Neural cell (in vitro differentiated cells): ENCODE data around the gene RNF125. TPM values are rescaled to one million over a fixed set of nuclear protein-coding genes. Genes with fewer than 3 reads are reported as not detected.
"Not testable (repeated sequence)": the region's sequence is repeated elsewhere in the genome, so short reads cannot be mapped to it uniquely, and the experiment has no call there.

ENCODE experiments used
- H2AFZ ChIP-seq: fragments of 200-600, 300-800 bp; sonication (generic), shearing (Covaris generic); 2 replicates; pipeline ENCODE4 v1.6.0; 2014; ENCODE audit warnings: low read depth, mild to moderate bottlenecking, antibody characterized with exemption, low read length, moderate library complexity
- H3F3A ChIP-seq: fragments of 200-600 bp; shearing (Covaris generic); 2 replicates; pipeline ENCODE4 v1.6.1; 2016; ENCODE audit warnings: mild to moderate bottlenecking, moderate library complexity, mixed read lengths, antibody characterized with exemption, low read length; ENCODE audit not compliant: insufficient read depth, poor library complexity, severe bottlenecking
- H3K27ac ChIP-seq: fragments of 200-600, 300-800 bp; sonication (generic), shearing (Covaris generic); 2 replicates; pipeline ENCODE4 v1.5.1; 2014; ENCODE audit warnings: mild to moderate bottlenecking, low read length, moderate library complexity
- H3K27me3 ChIP-seq: fragments of 300-800, 200-600 bp; sonication (generic), shearing (Covaris generic); 2 replicates; pipeline ENCODE4 v1.6.0; 2014; ENCODE audit warnings: mild to moderate bottlenecking, low read depth, low read length, moderate library complexity; ENCODE audit not compliant: insufficient read depth
- H3K36me3 ChIP-seq: fragments of 300-800, 200-600 bp; sonication (generic), shearing (Covaris generic); 2 replicates; pipeline ENCODE4 v1.5.1; 2014; ENCODE audit warnings: mild to moderate bottlenecking, antibody characterized with exemption, low read length, moderate library complexity; ENCODE audit not compliant: insufficient read depth
- H3K4me2 ChIP-seq: fragments of 300-800, 200-600 bp; sonication (generic), shearing (Covaris generic); 2 replicates; pipeline ENCODE4 v1.6.0; 2014; ENCODE audit warnings: mild to moderate bottlenecking, low read length
- H3K4me3 ChIP-seq: fragments of 300-800, 200-600 bp; sonication (generic), shearing (Covaris generic); 2 replicates; pipeline ENCODE4 v1.5.1; 2014; ENCODE audit warnings: mild to moderate bottlenecking, low read length, moderate library complexity
- H3K79me2 ChIP-seq: fragments of 200-600 bp; shearing (Covaris generic); replicated peaks from 2 replicates; pipeline ENCODE4 v1.6.0; 2014; ENCODE audit warnings: mild to moderate bottlenecking, low read length, moderate library complexity; ENCODE audit not compliant: insufficient read depth
- H3K9ac ChIP-seq: fragments of 300-800, 200-600 bp; sonication (generic), shearing (Covaris generic); 2 replicates; pipeline ENCODE4 v1.6.1; 2016; ENCODE audit warnings: mild to moderate bottlenecking, low read length, mixed read lengths
- H3K9me2 ChIP-seq: fragments of 200-600 bp; shearing (Covaris generic); 2 replicates; pipeline ENCODE4 v1.6.1; 2016; ENCODE audit warnings: mild to moderate bottlenecking, low read length, mixed read lengths; ENCODE audit not compliant: insufficient read depth
- H3K9me3 ChIP-seq: fragments of 200-600, 300-800 bp; sonication (generic), shearing (Covaris generic); 2 replicates; pipeline ENCODE4 v1.6.1; 2016; ENCODE audit warnings: mild to moderate bottlenecking, mixed run types, low read length, moderate library complexity, mixed read lengths
- H4K20me1 ChIP-seq: fragments of 200-600 bp; shearing (Covaris generic); 2 replicates; pipeline ENCODE4 v1.6.1; 2016; ENCODE audit warnings: mild to moderate bottlenecking, mixed run types; ENCODE audit not compliant: insufficient read depth
- CTCF ChIP-seq: fragments of 450-650 bp; IDR thresholded peaks from 2 replicates; pipeline ENCODE4 v1.5.1; 2014; ENCODE audit warnings: antibody characterized with exemption, mild to moderate bottlenecking, moderate library complexity; ENCODE audit not compliant: poor library complexity, severe bottlenecking
- EP300 ChIP-seq: fragments of 450-650 bp; conservative IDR thresholded peaks from 2 replicates; pipeline ENCODE4 v1.6.1; 2014; ENCODE audit warnings: antibody characterized with exemption, mild to moderate bottlenecking, moderate library complexity; ENCODE audit not compliant: poor library complexity, severe bottlenecking
- EZH2 ChIP-seq: fragments of 200-600, 300-800 bp; shearing (Covaris generic), sonication (generic); IDR thresholded peaks from 2 replicates; pipeline ENCODE4 v1.6.1; 2014; ENCODE audit warnings: antibody characterized with exemption, low read length, borderline replicate concordance, mild to moderate bottlenecking; ENCODE audit not compliant: insufficient read depth, poor library complexity, severe bottlenecking
- MXI1 ChIP-seq: fragments of 450-650 bp; conservative IDR thresholded peaks from 2 replicates; pipeline ENCODE4 v1.6.1; 2014; ENCODE audit warnings: antibody characterized with exemption, mild to moderate bottlenecking; ENCODE audit not compliant: poor library complexity, severe bottlenecking
- POLR2AphosphoS5 ChIP-seq: IDR thresholded peaks from 2 replicates; pipeline ENCODE4 v1.6.1; 2012
- RAD21 ChIP-seq: fragments of 450-650 bp; conservative IDR thresholded peaks from 2 replicates; pipeline ENCODE4 v1.6.1; 2014; ENCODE audit warnings: antibody characterized with exemption, mild to moderate bottlenecking, moderate library complexity
- SMC3 ChIP-seq: fragments of 450-650 bp; conservative IDR thresholded peaks from 2 replicates; pipeline ENCODE4 v1.6.1; 2014; ENCODE audit warnings: antibody characterized with exemption, mild to moderate bottlenecking, moderate library complexity; ENCODE audit not compliant: poor library complexity
- TAF1 ChIP-seq: IDR thresholded peaks from 2 replicates; pipeline ENCODE4 v1.6.1; 2012; ENCODE audit warnings: low read depth
- polyA plus RNA-seq: library from polyadenylated mRNA; depleted of rRNA; stranded (reverse); fragments of >200 nt; gene quantifications from 2 replicates; pipeline ENCODE4 v1.2.3, GENCODE V29; 2014
- TF ChIP-seq, protein P1 (sequence below): IDR thresholded peaks from 2 replicates; pipeline ENCODE4 v1.6.1; 2012; ENCODE audit warnings: borderline replicate concordance

The RNF125 gene
- polyA plus RNA-seq, 1 donor from 2014 or later = 0.04 TPM

GRCh38 chr18:31998880-31999412, 19.7 kb upstream of the RNF125 start:
- Histone ChIP-seq H3K27me3 (no peaks in the 10 kb centered on the region), H3K4me2 (no peak overlapping the region), H3K9me3 (no peaks in the 10 kb centered on the region), H3K9me2 (no peaks in the 10 kb centered on the region), H3K9ac (no peak overlapping the region), H3K79me2 (no peaks in the 10 kb centered on the region), H3F3A (no peaks in the 10 kb centered on the region), H3K4me3 (no peak overlapping the region), H2AFZ (no peak overlapping the region), H4K20me1 (no peaks in the 10 kb centered on the region), H3K27ac (no peak overlapping the region), H3K36me3 (no peaks in the 10 kb centered on the region)
- TF ChIP-seq, protein P1, sequence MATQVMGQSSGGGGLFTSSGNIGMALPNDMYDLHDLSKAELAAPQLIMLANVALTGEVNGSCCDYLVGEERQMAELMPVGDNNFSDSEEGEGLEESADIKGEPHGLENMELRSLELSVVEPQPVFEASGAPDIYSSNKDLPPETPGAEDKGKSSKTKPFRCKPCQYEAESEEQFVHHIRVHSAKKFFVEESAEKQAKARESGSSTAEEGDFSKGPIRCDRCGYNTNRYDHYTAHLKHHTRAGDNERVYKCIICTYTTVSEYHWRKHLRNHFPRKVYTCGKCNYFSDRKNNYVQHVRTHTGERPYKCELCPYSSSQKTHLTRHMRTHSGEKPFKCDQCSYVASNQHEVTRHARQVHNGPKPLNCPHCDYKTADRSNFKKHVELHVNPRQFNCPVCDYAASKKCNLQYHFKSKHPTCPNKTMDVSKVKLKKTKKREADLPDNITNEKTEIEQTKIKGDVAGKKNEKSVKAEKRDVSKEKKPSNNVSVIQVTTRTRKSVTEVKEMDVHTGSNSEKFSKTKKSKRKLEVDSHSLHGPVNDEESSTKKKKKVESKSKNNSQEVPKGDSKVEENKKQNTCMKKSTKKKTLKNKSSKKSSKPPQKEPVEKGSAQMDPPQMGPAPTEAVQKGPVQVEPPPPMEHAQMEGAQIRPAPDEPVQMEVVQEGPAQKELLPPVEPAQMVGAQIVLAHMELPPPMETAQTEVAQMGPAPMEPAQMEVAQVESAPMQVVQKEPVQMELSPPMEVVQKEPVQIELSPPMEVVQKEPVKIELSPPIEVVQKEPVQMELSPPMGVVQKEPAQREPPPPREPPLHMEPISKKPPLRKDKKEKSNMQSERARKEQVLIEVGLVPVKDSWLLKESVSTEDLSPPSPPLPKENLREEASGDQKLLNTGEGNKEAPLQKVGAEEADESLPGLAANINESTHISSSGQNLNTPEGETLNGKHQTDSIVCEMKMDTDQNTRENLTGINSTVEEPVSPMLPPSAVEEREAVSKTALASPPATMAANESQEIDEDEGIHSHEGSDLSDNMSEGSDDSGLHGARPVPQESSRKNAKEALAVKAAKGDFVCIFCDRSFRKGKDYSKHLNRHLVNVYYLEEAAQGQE = no peak
- TF ChIP-seq RAD21 (no peak), TAF1 (no peak), MXI1 (no peak), SMC3 (no peak), POLR2AphosphoS5 (no peak), EZH2 (no peak), CTCF (no peak), EP300 (no peak)

DNA sequence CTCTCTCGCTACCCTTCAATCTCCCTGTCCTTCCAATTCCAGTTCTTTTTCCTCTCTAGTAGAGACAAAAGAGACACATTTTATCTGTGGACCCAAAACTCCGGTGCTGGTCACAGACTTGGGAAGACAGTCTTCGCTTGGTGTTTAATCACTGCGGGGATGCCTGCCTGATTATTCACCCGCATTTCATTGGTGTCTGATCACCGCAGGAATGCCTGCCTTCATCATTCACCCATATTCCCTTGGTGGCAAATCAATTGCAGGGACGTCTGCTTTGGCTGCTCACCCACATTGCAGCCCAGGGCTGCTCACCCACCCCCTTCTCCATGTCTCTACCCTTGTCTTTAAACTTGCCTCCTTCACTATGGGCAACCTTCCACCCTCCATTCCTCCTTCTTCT, 17.5 kb upstream of the RNF125 start:
- H3K9me3 ChIP-seq, H4K20me1 ChIP-seq, H3K9ac ChIP-seq, H3F3A ChIP-seq, H3K36me3 ChIP-seq, H3K9me2 ChIP-seq, H3K4me3 ChIP-seq, H3K27me3 ChIP-seq, H2AFZ ChIP-seq, H3K79me2 ChIP-seq, H3K27ac ChIP-seq, H3K4me2 ChIP-seq: not testable (repeated sequence)

- H2AFZ ChIP-seq, H3K9ac ChIP-seq, H3K9me2 ChIP-seq, H3K9me3 ChIP-seq, H4K20me1 ChIP-seq, H3F3A ChIP-seq, H3K27ac ChIP-seq, H3K4me3 ChIP-seq, H3K36me3 ChIP-seq, H3K4me2 ChIP-seq, H3K27me3 ChIP-seq, H3K79me2 ChIP-seq: not testable (repeated sequence)
Observed at GRCh38 chr18:32003822-32004221, 14.8 kb upstream of the RNF125 start.
